Activated T-cell treated with anti-CD3 and anti-CD28 coated beads, Interleukin-2, amount 50 U/mL, for 72 hours (primary cell): ENCODE data around the gene HOXA11. TPM values are rescaled to one million over a fixed set of nuclear protein-coding genes. Genes with fewer than 3 reads are reported as not detected.

Source experiments
- ATAC-seq, 2 donors: fragments of 150-1000 bp; cut with Tn5 transposase; replicated peaks in 1 of 2; 2 replicates each; pipeline ENCODE4 v1.10.0; 2021; ENCODE audit warnings: moderate library complexity in 2 of 2, mild to moderate bottlenecking in 1 of 2
- DNase-seq, 2 donors: peaks; one replicate each; pipeline ENCODE4 v3.0.0; 2021 to 2022; ENCODE audit warnings: mixed read lengths in 1 of 2
- H3K27ac Mint-ChIP-seq: one replicate; pipeline ENCODE4 v1.8.0; 2022; ENCODE audit warnings: mild to moderate bottlenecking, moderate library complexity, mixed read lengths
- H3K27me3 Mint-ChIP-seq: one replicate; pipeline ENCODE4 v1.8.0; 2022; ENCODE audit warnings: low read depth, mixed read lengths
- H3K36me3 Mint-ChIP-seq, 2 donors: one replicate each; pipeline ENCODE4 v1.8.0; 2022; ENCODE audit warnings: mixed read lengths in 2 of 2, mild to moderate bottlenecking in 1 of 2; ENCODE audit not compliant: insufficient read depth in 2 of 2
- H3K4me1 Mint-ChIP-seq: one replicate; pipeline ENCODE4 v1.8.0; 2022; ENCODE audit warnings: low read depth, mixed read lengths
- H3K4me3 Mint-ChIP-seq, 2 donors: one replicate each; pipeline ENCODE4 v1.8.0; 2022; ENCODE audit warnings: mild to moderate bottlenecking in 2 of 2, mixed read lengths in 2 of 2, moderate library complexity in 2 of 2
- H3K9me3 Mint-ChIP-seq, 2 donors: one replicate each; pipeline ENCODE4 v1.8.0; 2022; ENCODE audit warnings: mixed read lengths in 2 of 2
- total RNA-seq, 2 donors: library from RNA; stranded (reverse); gene quantifications; one replicate each; pipeline ENCODE4 v1.2.3, GENCODE V29; 2022

HOXA11 gene
- total RNA-seq, 2 donors from 2014 or later, result 0.09 to 0.14 TPM

DNA sequence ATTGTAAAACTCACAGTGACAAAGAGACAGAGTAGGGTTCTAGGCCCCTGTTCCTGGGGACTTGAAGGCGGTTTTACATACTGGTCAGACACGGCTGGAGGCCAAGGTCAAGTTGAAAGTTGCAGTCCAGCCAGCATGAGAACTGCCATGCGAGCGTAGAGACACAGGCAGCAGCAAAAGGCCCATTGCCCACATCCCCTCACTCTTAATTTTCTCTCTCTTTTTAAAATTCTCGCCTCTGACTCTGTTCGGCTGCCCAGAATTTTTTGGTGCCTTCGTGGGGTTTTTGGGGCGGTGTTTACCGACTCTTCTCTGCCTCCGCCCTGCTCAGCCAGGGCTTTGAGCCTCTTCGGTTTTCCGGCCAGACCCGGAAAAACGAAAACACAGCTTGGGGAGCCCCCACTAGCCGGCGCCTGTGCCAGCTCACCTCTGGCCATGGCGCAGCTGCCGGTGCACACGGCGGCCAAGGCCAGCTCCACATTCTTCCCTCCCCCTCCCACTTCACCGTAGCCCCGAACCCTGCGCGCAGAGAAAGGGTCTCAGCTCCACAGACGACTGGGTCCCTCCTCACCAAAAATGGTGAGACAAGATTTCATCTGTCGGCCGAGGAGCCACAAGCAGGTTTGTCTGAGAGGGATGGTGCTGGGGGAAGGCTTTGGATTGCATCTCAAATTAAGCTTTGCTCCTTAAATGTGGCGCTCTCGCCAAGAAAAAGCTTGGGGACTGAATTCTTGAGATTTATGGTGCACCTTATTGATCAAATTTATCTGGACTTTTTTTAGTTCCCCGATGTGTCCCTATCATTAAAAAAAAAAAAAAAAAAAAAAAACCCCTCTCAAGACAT lies 17.2 kb upstream of the HOXA11 start:
- no peak for ATAC-seq

DNA sequence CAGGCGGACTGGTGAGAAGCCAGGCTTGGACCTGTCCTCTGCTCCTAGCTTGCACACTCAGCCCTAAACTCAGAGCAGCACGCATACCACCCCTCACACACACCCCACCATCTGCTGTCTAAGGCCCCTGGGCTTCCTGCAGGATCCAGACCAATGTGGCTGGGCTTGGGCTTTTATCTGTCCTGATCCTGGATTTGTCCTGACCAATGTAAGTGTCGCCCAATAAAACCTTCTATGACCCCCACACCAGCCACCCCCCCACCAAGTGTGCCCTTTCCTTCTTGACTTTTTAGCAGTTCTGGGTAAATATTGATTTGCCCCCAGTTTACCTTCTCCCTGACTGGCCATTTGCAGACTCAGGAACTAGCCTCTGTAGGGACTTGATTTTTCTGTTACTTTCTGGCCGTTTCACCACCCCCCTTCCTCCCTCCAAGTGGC lies 16.6 kb upstream of the HOXA11 start:
- H3K9me3 Mint-ChIP-seq, result no peaks in the 10 kb centered on the region
- no peak overlapping the region for H3K27ac Mint-ChIP-seq
- no peaks in the 10 kb centered on the region for H3K36me3 Mint-ChIP-seq
- peaks cover 87% of the 10 kb centered on the region for H3K27me3 Mint-ChIP-seq
- H3K4me1 Mint-ChIP-seq, result peaks cover 45% of the 10 kb centered on the region
- peak overlapping the region; percentile 71 to 75 for H3K4me3 Mint-ChIP-seq
- DNase-seq (no peak), ATAC-seq (no peak)

More for the DNA sequence above, 17.2 kb upstream of the HOXA11 start:
- Mint-ChIP-seq H3K36me3 (no peaks in the 10 kb centered on the region), H3K9me3 (no peaks in the 10 kb centered on the region), H3K27me3 (peaks cover 87% of the 10 kb centered on the region), H3K4me1 (peaks cover 47% of the 10 kb centered on the region), H3K4me3 (peak overlapping the region; percentile 65 to 71), H3K27ac (no peak overlapping the region)
- DNase-seq, result no peak

DNA sequence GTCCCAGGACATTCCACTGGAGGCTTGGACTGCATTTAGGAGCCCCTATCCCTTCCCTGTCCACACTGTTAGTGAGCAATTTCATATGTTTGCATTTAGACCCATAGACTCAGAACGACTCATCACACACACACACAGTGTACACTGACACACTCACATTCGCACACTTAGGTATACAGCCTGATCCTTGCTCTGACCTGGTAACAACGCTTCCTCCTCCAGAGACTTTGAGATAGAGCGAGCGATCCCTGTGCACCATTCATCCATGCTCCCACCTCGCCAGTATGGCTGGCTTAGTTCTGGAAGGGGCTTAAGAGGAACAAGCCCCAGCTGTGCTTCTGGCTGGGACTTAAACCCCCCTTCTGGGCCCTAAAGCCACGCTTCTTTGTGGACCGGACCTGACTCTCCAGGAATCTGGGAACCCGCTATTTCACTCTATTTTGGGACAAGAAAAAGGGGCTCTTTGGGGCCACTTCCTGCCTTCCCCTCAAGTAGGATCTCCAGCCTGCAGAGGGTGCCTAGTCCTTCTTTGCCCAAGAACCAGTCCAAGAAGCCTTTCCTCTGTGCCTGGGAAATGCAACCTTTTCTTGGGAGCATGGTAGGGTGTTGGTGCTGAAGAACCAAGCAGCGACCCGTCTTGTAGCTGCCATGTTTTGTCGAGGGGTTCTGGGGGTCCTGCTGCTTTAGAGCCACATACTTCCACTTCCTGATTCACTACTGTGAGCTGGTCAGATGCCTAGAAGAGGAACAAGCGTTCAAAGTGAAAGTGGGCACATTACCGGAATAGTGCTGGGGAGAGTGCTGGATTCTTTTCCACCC lies 15.9 kb upstream of the HOXA11 start:
- no peaks in the 10 kb centered on the region for H3K9me3 Mint-ChIP-seq
- DNase-seq (no peak), ATAC-seq (peak; percentile 32 to 44)
- no peak overlapping the region for H3K27ac Mint-ChIP-seq
- H3K36me3 Mint-ChIP-seq, result no peaks in the 10 kb centered on the region
- H3K27me3 Mint-ChIP-seq, result peaks cover 87% of the 10 kb centered on the region
- peak overlapping the region; percentile 41 to 75 for H3K4me3 Mint-ChIP-seq
- peaks cover 39% of the 10 kb centered on the region for H3K4me1 Mint-ChIP-seq

DNA sequence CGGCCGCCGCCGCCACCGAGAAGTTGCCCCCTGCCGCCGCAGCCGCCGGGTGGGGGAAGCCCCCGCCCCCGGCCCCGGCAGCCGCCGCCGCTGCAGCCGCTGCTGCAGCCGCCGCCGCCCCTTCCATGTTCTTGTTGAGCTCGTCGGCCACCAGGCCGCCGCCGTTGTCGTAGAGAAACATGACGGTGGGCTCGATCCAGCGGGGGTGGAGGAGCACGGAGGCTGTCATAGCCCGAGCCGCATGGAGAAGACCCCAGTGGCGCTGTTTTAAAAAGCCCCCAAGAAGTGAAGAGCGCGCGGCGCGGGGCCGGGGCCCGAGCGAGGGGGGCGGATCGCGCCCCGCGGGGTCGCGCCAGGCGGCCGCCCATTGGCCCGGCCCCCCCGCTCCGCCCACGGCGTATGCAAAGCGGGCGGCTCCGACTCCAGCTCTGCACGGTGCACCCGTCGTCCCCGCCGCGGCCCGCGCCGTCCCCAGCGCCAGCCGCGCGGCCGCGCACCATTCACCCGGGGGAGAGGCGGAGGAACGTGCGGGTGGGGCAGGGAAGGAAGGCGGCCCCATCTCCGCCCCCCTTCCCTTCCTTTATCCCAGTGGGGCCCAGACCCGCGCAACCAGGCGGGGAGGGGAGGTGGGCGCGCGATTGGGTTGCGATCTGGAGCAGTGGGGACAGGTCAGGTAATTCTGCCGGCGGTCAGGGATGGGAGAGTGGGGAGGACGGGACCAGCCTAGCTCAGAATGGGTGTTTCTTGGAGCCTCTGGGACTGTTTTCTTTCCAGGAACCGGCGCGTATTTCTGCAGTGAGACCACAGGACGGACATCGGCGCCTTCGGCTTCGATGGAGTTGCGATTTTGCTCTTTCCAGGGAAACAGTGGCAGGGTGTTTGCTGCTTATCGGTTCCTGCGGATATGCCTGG lies 15.1 kb upstream of the HOXA11 start, which contains the start of gene HOXA13:
Gene HOXA13, minus strand, starts transcription at position 243 of the 912 bp plus-strand sequence. Its CDS starts 14 bp downstream, at position 229.
- Mint-ChIP-seq H3K27ac (no peak within 1 kb of the TSS), H3K27me3 (peaks cover 86% of the 10 kb centered on the region), H3K4me3 (peak within 1 kb of the TSS; percentile 75 to 87), H3K36me3 (no peaks in the 10 kb centered on the region), H3K4me1 (peaks cover 31% of the 10 kb centered on the region), H3K9me3 (no peaks in the 10 kb centered on the region)
- DNase-seq, result no peak
- peak; percentile 63 to 77 for ATAC-seq

- Mint-ChIP-seq H3K36me3 (no peaks in the 10 kb centered on the region), H3K4me3 (peak overlapping the region; percentile 58 to 74), H3K27ac (peak overlapping the region; percentile 81), H3K9me3 (no peaks in the 10 kb centered on the region), H3K27me3 (peaks cover 86% of the 10 kb centered on the region), H3K4me1 (peaks cover 34% of the 10 kb centered on the region)
- ATAC-seq, result peak in 1 of 2 donors; percentile 18
- no peak for DNase-seq
These were observed 14.1 kb upstream of the HOXA11 start for GRCh38 chr7:27198871-27199801.

DNA sequence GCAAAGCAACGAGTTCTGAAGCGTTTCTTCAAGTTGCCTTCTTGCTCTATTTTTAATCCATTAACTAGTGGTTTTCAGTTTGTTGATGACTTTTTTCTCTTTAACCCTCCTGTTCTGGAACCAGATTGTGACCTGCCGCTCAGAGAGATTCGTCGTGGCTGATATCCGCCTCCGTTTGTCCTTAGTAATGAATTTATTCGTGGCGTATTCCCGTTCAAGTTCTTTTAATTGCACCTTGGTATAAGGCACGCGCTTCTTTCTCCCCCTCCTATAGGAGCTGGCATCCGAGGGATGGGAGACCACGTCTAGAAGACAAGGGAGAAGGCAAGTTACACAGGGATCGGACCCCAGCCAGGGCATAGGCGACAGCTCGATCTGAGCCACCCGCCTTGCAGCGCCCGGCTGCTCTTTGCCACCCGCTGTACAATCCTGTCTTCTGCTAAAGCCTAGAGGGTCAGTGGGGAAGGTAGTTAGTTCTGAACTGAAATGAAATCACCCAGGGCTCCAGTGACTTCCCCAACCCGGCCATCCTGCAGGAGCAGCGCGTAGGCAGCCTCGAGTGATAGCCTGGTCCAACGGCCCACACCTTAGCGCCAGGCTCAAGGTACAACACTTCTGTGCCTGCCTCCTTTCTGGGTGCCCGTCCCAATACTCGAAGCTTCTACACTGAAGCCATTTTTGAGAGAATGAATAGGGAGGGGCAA lies 13.3 kb upstream of the HOXA11 start:
- Mint-ChIP-seq H3K4me1 (peaks cover 42% of the 10 kb centered on the region), H3K27me3 (peaks cover 87% of the 10 kb centered on the region), H3K4me3 (peak overlapping the region in 1 of 2 donors; percentile 28), H3K9me3 (no peaks in the 10 kb centered on the region), H3K36me3 (no peaks in the 10 kb centered on the region), H3K27ac (no peak overlapping the region)
- DNase-seq (no peak), ATAC-seq (no peak)

DNA sequence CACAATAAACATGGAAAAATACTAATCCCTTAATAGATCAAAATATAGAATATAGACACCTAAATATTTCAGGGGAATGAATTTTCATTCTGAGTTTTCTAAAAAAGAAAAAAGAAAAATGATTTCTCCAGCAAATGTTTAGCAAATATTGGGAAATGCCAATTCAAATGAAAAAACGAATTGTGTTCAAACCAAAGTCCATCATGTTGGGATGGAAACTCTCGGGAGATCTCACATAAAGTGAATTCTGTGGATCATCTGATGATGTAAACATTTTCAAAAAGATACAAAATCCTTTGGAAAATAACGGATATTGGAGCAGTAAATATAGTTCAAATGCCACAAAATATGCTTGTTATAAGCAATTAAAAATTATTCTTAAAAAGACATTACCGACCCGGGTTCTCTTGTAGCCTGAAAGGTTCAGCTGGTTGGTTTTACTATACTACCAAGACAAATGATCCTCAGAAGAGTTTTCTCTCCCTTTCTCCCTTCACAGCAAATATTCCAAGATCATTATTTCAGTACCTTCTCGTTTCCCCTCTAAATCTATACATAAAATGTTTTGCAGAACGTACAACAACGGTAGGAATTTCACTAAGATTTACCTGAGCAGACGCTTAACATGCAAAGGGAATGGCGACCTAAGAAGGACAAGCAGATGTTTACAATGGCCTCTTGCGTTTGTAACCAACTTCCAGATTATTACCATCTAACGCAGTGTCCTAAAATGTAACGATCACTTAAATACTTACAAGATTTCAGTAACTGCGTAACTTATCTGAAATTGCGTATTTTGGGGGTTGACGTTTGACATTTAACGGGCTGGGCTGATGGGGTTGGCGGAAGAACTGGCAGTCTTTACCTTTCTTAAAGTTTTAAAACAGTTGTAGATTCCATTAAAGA lies 12.4 kb upstream of the HOXA11 start:
- ATAC-seq (no peak), DNase-seq (no peak)
- Mint-ChIP-seq H3K4me1 (peaks cover 44% of the 10 kb centered on the region), H3K27me3 (peaks cover 81% of the 10 kb centered on the region), H3K36me3 (no peaks in the 10 kb centered on the region), H3K9me3 (no peaks in the 10 kb centered on the region), H3K4me3 (no peak overlapping the region), H3K27ac (peak overlapping the region; percentile 1)

DNA sequence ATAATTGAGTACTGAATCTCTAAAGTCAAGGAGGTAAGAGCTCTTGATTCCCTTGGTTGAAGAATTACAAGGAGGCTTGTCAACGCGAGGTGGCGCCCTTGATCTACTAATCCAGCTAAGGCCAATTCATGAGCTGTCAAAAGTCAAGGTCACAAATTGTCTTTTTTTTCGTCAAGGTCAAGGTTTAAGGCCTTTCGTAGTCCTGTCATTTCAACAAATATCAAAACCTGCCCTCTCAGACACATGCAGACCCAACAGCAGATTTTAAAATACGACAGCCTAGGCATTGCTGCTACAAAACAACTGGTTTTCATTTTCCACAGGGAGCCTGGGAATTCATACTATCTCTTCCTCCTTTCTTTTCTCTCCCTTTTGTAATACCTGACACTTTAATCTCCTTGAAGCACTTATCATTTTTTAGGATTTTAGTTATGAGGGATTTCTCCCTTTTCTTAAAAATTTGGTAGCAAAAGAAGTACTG lies 11.3 kb upstream of the HOXA11 start:
- Mint-ChIP-seq H3K4me1 (peaks cover 35% of the 10 kb centered on the region), H3K27me3 (peaks cover 80% of the 10 kb centered on the region), H3K9me3 (no peaks in the 10 kb centered on the region), H3K36me3 (no peaks in the 10 kb centered on the region), H3K4me3 (no peak overlapping the region), H3K27ac (peak overlapping the region; percentile 85)
- peak; percentile 85 for DNase-seq
- ATAC-seq, result peak; percentile 43 to 49

DNA sequence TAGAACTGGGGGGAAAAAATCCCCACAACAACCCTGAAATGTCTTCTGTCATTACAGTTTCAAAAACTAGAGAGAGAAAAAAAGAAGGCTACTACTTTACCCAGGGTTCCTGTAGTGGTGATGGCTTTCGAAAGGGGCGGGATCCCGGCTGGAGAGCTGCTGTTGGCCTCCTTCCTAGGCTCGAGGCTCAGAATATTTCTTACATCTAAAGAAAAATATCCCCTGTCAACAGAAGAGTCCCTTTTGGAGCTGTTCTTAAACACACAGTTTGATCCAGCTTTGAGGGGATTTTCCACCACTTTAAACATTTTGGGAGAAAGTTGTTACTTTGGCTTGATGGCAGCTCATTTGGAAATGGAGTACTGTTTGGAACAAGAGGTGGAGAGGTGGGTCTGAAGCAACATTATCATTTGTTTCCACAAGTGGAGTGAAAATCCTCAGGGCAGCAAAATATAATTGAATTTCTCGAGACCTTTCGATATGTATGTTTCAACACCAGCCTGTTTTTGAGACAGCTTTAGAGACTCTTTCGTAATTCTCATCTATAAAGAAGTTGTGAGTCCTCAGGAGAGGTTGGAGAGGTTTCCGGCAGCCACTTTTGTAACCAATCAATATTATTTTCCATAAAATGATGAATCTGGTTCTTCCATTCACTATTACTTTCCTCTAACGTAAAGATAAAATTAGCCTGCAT lies 9.8 kb upstream of the HOXA11 start:
- Mint-ChIP-seq H3K36me3 (no peaks in the 10 kb centered on the region), H3K27me3 (peaks cover 85% of the 10 kb centered on the region), H3K27ac (no peak overlapping the region), H3K9me3 (no peaks in the 10 kb centered on the region), H3K4me3 (no peak overlapping the region), H3K4me1 (peaks cover 29% of the 10 kb centered on the region)
- no peak for ATAC-seq
- no peak for DNase-seq

- Mint-ChIP-seq H3K4me1 (peaks cover 32% of the 10 kb centered on the region), H3K4me3 (peak overlapping the region; percentile 42 to 51), H3K9me3 (no peaks in the 10 kb centered on the region), H3K36me3 (no peaks in the 10 kb centered on the region), H3K27ac (no peak overlapping the region), H3K27me3 (peaks cover 92% of the 10 kb centered on the region)
- ATAC-seq (no peak), DNase-seq (no peak)
These were observed 8.9 kb upstream of the HOXA11 start for GRCh38 chr7:27194002-27194352.
